Ishikawa (cell line): ENCODE measurements around the gene PRTN3.

Experiments
- CEBPB ChIP-seq: IDR thresholded peaks from 2 replicates; pipeline ENCODE4 v1.6.1; 2012
- CREB1 ChIP-seq: IDR thresholded peaks from 2 replicates; pipeline ENCODE4 v1.6.1; 2012; ENCODE audit warnings: low read depth
- EGR1 ChIP-seq: IDR thresholded peaks from 2 replicates; pipeline ENCODE4 v1.6.1; 2012
- EP300 ChIP-seq: IDR thresholded peaks from 2 replicates; pipeline ENCODE4 v1.6.1; 2012; ENCODE audit warnings: borderline replicate concordance
- FOXM1 ChIP-seq: IDR thresholded peaks from 2 replicates; pipeline ENCODE4 v1.6.1; 2012; ENCODE audit warnings: low read depth, borderline replicate concordance
- MAX ChIP-seq: IDR thresholded peaks from 2 replicates; pipeline ENCODE4 v1.6.1; 2012
- NFIC ChIP-seq: IDR thresholded peaks from 2 replicates; pipeline ENCODE4 v1.6.1; 2012
- RAD21 ChIP-seq: IDR thresholded peaks from 2 replicates; pipeline ENCODE4 v1.6.1; 2012; ENCODE audit warnings: low read depth
- REST ChIP-seq: IDR thresholded peaks from 2 replicates; pipeline ENCODE4 v1.6.1; 2012; ENCODE audit warnings: low read depth, mild to moderate bottlenecking
- TAF1 ChIP-seq: IDR thresholded peaks from 2 replicates; pipeline ENCODE4 v1.6.1; 2012; ENCODE audit warnings: low read depth, mild to moderate bottlenecking
- USF1 ChIP-seq: IDR thresholded peaks from 2 replicates; pipeline ENCODE4 v1.6.1; 2012
- YY1 ChIP-seq: IDR thresholded peaks from 2 replicates; pipeline ENCODE4 v1.6.1; 2012; ENCODE audit warnings: low read depth
- ZBTB7A ChIP-seq: IDR thresholded peaks from 2 replicates; pipeline ENCODE4 v1.6.1; 2012; ENCODE audit warnings: low read depth

- TF ChIP-seq TAF1 (no peak), MAX (no peak), RAD21 (no peak), REST (no peak), ZBTB7A (no peak), NFIC (no peak), EP300 (no peak), YY1 (no peak), CEBPB (no peak), EGR1 (no peak), USF1 (no peak), FOXM1 (no peak), CREB1 (no peak)
These were observed 35.3 kb downstream of the PRTN3 start for GRCh38 chr19:876089-876488.
